LNCAP (cell line): Measurements from ENCODE around the gene HS1BP3.
A peak's percentile ranks its signal among the peaks of the same experiment; 100 is the strongest.

Source experiments
- TF ChIP-seq, protein P1 (sequence below): fragments of 450-650 bp; IDR thresholded peaks from 2 replicates; pipeline ENCODE4 v1.5.1; 2017; ENCODE audit warnings: mild to moderate bottlenecking

The HS1BP3 gene

DNA sequence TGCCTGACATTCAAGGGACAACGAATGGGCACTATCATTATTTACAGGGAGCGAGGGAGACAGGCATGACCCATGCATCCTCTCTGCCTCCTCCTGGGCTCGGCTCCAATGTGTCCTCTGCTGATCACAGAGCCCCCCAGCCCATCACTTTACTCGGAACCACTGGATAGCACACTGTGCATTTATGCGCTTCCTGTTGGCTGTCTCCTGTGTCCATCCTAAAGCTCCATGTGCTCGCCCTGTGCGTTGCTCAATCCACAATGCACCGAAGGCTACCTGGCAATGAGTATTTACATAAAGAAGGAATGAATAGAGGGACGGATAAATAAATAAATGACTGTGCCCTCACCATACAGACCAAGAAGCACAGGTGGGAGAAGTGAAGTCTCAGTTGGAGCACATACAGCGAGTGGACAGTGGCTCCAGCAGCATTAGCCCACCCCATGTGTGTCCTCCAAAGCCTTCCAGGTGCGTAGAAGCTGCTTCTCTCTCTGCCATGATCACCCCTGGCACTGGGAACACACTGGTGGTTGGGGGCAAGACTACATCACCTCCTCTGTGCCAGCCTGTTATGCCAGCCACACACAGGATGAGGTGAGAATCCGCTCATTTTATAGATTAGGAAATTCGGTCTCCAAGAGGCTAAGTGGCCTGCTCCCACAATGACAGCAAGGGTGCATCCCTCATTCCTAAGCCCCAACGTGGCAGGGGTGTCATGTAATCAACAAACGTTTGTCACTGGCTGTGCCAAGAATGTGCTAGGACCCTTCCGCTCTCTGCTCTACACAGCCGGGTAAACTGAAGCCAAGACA, 13.7 kb upstream of the HS1BP3 start:
- TF ChIP-seq, protein P1, sequence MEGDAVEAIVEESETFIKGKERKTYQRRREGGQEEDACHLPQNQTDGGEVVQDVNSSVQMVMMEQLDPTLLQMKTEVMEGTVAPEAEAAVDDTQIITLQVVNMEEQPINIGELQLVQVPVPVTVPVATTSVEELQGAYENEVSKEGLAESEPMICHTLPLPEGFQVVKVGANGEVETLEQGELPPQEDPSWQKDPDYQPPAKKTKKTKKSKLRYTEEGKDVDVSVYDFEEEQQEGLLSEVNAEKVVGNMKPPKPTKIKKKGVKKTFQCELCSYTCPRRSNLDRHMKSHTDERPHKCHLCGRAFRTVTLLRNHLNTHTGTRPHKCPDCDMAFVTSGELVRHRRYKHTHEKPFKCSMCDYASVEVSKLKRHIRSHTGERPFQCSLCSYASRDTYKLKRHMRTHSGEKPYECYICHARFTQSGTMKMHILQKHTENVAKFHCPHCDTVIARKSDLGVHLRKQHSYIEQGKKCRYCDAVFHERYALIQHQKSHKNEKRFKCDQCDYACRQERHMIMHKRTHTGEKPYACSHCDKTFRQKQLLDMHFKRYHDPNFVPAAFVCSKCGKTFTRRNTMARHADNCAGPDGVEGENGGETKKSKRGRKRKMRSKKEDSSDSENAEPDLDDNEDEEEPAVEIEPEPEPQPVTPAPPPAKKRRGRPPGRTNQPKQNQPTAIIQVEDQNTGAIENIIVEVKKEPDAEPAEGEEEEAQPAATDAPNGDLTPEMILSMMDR = no peak

DNA sequence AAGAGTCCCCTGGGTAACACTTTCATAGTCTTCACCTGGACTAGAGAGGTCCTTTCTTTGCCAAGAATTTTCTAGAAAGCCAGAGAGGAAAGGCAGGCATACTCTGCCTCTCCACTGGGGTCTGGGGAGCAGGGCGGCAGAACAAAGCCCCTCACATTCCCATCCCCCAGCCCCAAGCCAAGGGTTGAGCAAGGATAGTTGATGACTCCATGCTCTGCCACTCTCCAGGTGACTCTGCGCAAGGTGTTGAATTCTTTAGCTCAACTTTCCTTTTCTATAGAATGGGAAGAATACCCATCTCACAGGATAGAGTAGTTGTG, 13.1 kb upstream of the HS1BP3 start:
- TF ChIP-seq, protein P1 = no peak

DNA sequence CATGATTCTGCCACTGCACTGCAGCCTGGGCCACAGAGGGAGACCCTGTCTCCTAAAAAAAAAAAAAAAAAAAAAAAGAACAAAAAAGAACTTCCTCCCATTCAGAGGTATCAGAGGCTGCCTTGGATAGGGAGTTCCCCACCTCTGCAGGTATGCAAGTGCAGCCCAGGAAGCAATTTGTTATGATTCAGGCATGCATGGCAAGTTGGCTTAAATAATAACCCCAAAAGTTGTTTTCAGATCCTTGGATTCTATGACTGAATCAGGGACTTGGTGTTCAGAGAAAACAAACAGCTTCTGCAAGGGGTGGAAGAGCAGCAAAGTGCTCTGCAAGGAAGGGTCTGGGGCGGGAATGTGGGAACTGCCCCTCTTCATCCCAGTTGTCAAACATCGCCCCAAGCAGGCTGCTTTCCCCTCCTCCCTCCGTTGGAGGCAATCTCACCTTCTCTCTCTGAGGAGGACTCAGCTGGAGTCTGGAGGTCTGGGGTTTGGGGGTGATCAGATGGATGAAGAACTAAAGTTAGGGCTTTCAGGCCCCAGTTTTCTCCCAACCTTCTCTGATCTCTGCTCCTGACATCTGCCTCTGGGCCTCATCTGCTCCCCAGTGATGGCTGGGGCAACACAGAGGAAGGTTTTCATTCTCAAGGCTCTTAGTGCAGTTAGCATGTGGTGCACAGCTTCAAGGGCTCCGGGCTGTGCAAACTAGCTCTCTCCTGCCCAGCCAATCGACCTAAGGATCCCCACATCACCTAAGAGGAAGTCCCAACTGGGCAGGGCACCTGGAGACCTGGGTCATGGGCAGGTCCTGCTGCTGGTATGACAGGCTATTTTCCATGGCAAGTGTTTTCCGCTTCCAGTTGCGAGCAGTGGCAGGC, 12.5 kb upstream of the HS1BP3 start:
- TF ChIP-seq, protein P1 = no peak

DNA sequence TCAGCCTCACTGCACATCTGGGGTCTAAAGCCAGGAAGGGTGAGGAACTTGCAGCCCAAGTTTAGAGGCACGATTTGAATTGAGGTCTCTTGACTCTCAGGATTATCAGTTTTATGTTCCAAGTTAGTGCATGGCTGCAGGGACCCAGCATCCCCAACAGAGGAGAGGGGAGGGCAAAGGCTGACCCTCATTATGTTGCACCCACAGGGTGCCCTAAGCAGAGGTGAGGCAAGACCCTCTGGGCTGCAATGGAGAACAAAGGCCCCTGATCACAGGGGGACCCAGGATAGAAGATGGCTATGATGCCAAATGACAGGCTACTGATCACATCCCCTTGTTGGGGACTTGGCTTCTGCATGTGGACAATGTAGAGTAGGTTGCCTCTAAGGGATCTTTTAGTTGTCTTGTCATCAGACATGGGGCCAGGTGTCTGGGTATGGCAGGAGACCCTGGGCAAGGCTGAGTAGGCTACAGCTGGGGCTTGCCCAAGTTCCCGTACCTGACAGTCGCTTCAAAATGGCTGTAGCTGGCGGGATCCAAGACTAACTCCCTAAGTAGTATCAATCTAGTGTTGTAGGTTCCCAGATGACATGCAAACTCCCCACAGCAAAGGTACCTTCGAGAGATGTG, 11.5 kb upstream of the HS1BP3 start:
- TF ChIP-seq, protein P1 = no peak

DNA sequence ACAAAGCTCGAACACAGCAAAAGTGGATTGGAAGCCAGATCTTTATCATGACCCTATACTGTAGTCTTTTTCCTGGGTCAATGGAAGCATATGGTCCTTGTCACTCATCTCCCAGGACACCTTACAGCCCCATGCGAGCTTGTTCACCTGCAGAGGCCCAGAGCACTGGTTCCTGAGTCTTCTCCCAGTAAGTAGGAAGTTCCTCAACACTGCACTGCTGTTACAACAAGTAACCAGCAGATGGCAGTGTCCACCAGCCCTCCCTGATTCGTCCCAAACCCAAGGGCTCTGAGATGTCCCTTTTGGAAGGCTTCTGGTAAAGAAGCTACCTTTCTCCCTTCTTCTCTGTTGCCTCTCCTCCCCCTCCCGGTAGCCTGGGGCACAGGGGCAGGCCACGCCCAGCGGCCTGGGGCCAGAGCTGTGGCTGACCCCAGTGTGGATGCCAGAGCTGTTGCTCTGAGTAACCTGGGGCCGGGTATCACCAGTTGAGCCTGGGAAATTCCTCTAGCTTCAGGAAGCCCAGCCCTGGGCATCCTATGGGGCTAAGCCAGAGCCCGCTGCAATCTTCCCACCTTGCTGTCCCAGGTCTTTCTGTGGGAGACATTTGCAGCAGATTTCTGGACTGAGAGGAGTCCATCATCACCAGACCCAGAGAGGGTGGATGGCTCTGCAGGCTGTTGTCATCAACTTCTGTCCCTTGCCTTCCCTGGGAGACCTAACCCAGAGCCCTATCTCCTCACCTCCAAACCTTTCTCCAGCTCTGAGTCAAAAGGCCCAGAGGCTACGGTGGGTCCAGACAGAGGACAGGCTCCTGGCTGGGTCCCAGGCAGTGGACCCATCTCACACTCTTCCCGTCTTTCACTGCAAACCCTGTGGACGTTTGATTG, 10.8 kb upstream of the HS1BP3 start:
- TF ChIP-seq, protein P1 = peak; percentile 87

DNA sequence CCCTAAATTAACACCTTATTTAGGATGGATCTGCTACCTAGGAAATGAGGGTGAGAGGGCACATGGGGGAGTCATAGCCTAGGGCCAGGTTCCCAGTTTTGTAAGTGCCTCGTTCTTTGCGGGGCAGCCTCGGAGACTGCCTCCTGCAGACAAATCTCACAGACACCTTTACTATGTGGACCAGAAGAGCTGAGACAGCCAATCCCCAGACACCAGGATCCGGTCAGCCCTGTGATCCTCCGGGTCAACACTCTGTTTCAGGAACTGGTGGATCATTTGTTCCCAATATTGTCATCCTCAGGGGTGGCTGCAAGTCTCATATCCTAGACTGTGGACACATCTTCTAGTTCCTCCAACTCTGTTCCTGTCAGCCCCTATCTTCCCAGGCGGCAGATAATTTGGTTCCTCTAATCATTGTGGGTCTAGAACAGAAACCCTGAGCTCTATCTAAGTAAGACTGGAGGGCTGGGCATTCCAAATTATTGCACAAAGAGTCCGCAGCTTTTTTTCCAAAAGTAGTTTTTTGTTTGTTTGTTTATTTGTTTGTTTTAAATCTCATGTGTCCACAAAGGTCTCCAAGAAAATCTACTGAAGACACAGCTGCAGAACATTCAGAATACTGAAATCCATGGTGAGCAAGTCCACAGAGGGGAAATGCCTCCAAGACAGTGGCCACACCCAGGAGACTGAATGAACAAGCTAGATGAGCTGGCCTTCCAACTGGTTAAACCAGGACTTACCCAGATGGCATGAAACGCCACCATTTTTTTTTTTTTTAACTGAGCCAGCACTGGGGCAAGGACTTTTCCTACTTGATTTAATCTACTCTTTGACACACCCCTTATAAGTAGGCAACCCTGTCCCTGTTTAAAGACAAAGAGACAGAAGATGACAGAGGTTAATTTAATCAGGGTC, 9.9 kb upstream of the HS1BP3 start:
- TF ChIP-seq, protein P1 = no peak
